SH-SY5Y (cell line): Measurements from ENCODE around the gene FAM3C.

Experiments used
- GATA2 ChIP-seq: IDR thresholded peaks from 2 replicates; pipeline ENCODE4 v1.6.1; 2011; ENCODE audit warnings: mild to moderate bottlenecking, low read depth, low read length
- GATA3 ChIP-seq: IDR thresholded peaks from 2 replicates; pipeline ENCODE4 v1.6.1; 2011; ENCODE audit warnings: low read depth, mild to moderate bottlenecking, low read length, moderate library complexity

FAM3C gene

GRCh38 chr7:121334875-121335648, 61.0 kb downstream of the FAM3C start:
- TF ChIP-seq GATA2 (no peak), GATA3 (no peak)

- no peak for TF ChIP-seq GATA3
- TF ChIP-seq GATA2 = no peak
Observed at GRCh38 chr7:121334376-121334775, 61.7 kb downstream of the FAM3C start.

GRCh38 chr7:121331574-121331973, 64.5 kb downstream of the FAM3C start:
- TF ChIP-seq GATA3 (no peak), GATA2 (no peak)

GRCh38 chr7:121331048-121331447, 65.1 kb downstream of the FAM3C start:
- no peak for TF ChIP-seq GATA3
- TF ChIP-seq GATA2 = no peak

GRCh38 chr7:121330053-121330833, 65.9 kb downstream of the FAM3C start:
- TF ChIP-seq GATA2 (no peak), GATA3 (no peak)

- TF ChIP-seq GATA2 (no peak), GATA3 (no peak)
Observed at GRCh38 chr7:121329191-121330052, 66.7 kb downstream of the FAM3C start.

- TF ChIP-seq GATA3 (no peak), GATA2 (0 out of 2 replicates have a peak, but pooled peaks have one; percentile 10)
Observed at GRCh38 chr7:121328508-121329190, 67.5 kb downstream of the FAM3C start, which contains the start of gene WNT16. Gene WNT16, plus strand, starts transcription at chr7:121329000. Its CDS starts 293 bp downstream, at chr7:121329293.

- TF ChIP-seq GATA3 (no peak), GATA2 (no peak)
Observed at GRCh38 chr7:121327671-121328070, 68.4 kb downstream of the FAM3C start.

GRCh38 chr7:121323515-121324302, 72.4 kb downstream of the FAM3C start:
- no peak for TF ChIP-seq GATA2
- TF ChIP-seq GATA3 = no peak

GRCh38 chr7:121322460-121322859, 73.6 kb downstream of the FAM3C start:
- TF ChIP-seq GATA3 = no peak
- TF ChIP-seq GATA2 = no peak

GRCh38 chr7:121313793-121314676, 82.1 kb downstream of the FAM3C start:
- TF ChIP-seq GATA3 (no peak), GATA2 (no peak)

GRCh38 chr7:121313220-121313792, 82.8 kb downstream of the FAM3C start:
- no peak for TF ChIP-seq GATA2
- no peak for TF ChIP-seq GATA3
